ENCODE measurements around the gene CDH4.

Gene CDH4

GRCh38 chr20:61815176-61815575 lies 563.1 kb downstream of the CDH4 start:
- DNase-seq: no peak

GRCh38 chr20:61815678-61816077 lies 563.6 kb downstream of the CDH4 start:
- no peak for DNase-seq

- DNase-seq: no peak
Measured at GRCh38 chr20:61816606-61817460, 564.8 kb downstream of the CDH4 start.

GRCh38 chr20:61817575-61817974 lies 565.5 kb downstream of the CDH4 start:
- DNase-seq: no peak

GRCh38 chr20:61818746-61819573 lies 566.9 kb downstream of the CDH4 start:
- DNase-seq: no peak

- DNase-seq: no peak
Measured at GRCh38 chr20:61819574-61819846, 567.4 kb downstream of the CDH4 start.

- DNase-seq: no peak
Measured at GRCh38 chr20:61819921-61820825, 568.1 kb downstream of the CDH4 start.

- DNase-seq: no peak
Measured at GRCh38 chr20:61821735-61822134, 569.7 kb downstream of the CDH4 start.

GRCh38 chr20:61822396-61822795 lies 570.3 kb downstream of the CDH4 start:
- no peak for DNase-seq

- no peak for DNase-seq
Measured at GRCh38 chr20:61823242-61823641, 571.2 kb downstream of the CDH4 start.

- no peak for DNase-seq
Measured at GRCh38 chr20:61828891-61829290, 576.8 kb downstream of the CDH4 start.

GRCh38 chr20:61829526-61829925 lies 577.5 kb downstream of the CDH4 start:
- no peak for DNase-seq

GRCh38 chr20:61830241-61830930 lies 578.3 kb downstream of the CDH4 start:
- DNase-seq: no peak

- no peak for DNase-seq
Measured at GRCh38 chr20:61830991-61831390, 578.9 kb downstream of the CDH4 start.

GRCh38 chr20:61832181-61832580 lies 580.1 kb downstream of the CDH4 start:
- DNase-seq: no peak

GRCh38 chr20:61833807-61834610 lies 581.9 kb downstream of the CDH4 start:
- no peak for DNase-seq

GRCh38 chr20:61835301-61835700 lies 583.2 kb downstream of the CDH4 start:
- DNase-seq: no peak

GRCh38 chr20:61835791-61836350 lies 583.8 kb downstream of the CDH4 start:
- no peak for DNase-seq

GRCh38 chr20:61837200-61837599 lies 585.1 kb downstream of the CDH4 start:
- no peak for DNase-seq

- no peak for DNase-seq
Measured at GRCh38 chr20:61839223-61839911, 587.3 kb downstream of the CDH4 start.

All from SHP77 (cell line).